ENCODE measurements around the gene SNED1.

The SNED1 gene

GRCh38 chr2:241043581-241043980 lies 45.2 kb downstream of the SNED1 start:
- Histone ChIP-seq H3K4me1 (ENCODE audit: control insufficient read depth, low read length) (peaks cover 60% of the 10 kb centered on the region), H3K9me2 (replicated peaks; ENCODE audit: control insufficient read depth, low read length) (no peaks in the 10 kb centered on the region), H3K9me3 (ENCODE audit: control insufficient read depth, insufficient read depth, low read length) (peaks cover 15% of the 10 kb centered on the region; the same call in 1 of the 2 replicates), H3F3A (ENCODE audit: control insufficient read depth, insufficient read depth) (peaks cover 29% of the 10 kb centered on the region), H3K27ac (ENCODE audit: low read depth, low read length) (peak overlapping the region; percentile 95; the same call in 1 of the 2 replicates), H3K36me3 (ENCODE audit: control insufficient read depth, low read length) (peaks cover 78% of the 10 kb centered on the region), H3K4me3 (ENCODE audit: low read length) (peak overlapping the region; percentile 95), H3K4me2 (ENCODE audit: low read length) (peak overlapping the region; percentile 95), H4K20me1 (ENCODE audit: control insufficient read depth, insufficient read depth, low read depth, low read length) (no peaks in the 10 kb centered on the region), H3K27me3 (ENCODE audit: control insufficient read depth, low read length) (no peaks in the 10 kb centered on the region), H3K79me2 (ENCODE audit: control insufficient read depth, low read length) (peaks cover 45% of the 10 kb centered on the region)
- no peak for TF ChIP-seq EZH2phosphoT487 (IDR thresholded peaks at IDR 0.05; ENCODE audit: borderline replicate concordance, low read length)
- no peak for TF ChIP-seq CTCF (IDR thresholded peaks at IDR 0.05; ENCODE audit: low read depth, low read length, poor library complexity, severe bottlenecking)

GRCh38 chr2:241047253-241048010 lies 49.0 kb downstream of the SNED1 start:
- no peak for TF ChIP-seq EZH2phosphoT487 (IDR thresholded peaks at IDR 0.05; ENCODE audit: borderline replicate concordance, low read length)
- no peak for TF ChIP-seq CTCF (IDR thresholded peaks at IDR 0.05; ENCODE audit: low read depth, low read length, poor library complexity, severe bottlenecking)

GRCh38 chr2:241048149-241048948 lies 49.9 kb downstream of the SNED1 start:
- Histone ChIP-seq H3K4me1 (ENCODE audit: control insufficient read depth, low read length) (peaks cover 13% of the 10 kb centered on the region), H3K27me3 (ENCODE audit: control insufficient read depth, low read length) (no peaks in the 10 kb centered on the region), H3K36me3 (ENCODE audit: control insufficient read depth, low read length) (peaks cover 87% of the 10 kb centered on the region), H4K20me1 (ENCODE audit: control insufficient read depth, insufficient read depth, low read depth, low read length) (no peaks in the 10 kb centered on the region), H3F3A (ENCODE audit: control insufficient read depth, insufficient read depth) (peaks cover 3% of the 10 kb centered on the region; the same call in 1 of the 2 replicates), H3K9me3 (ENCODE audit: control insufficient read depth, insufficient read depth, low read length) (peaks cover 9% of the 10 kb centered on the region; the same call in 1 of the 2 replicates), H3K4me2 (ENCODE audit: low read length) (no peak overlapping the region), H3K79me2 (ENCODE audit: control insufficient read depth, low read length) (peaks cover 11% of the 10 kb centered on the region), H3K4me3 (ENCODE audit: low read length) (no peak overlapping the region), H3K27ac (ENCODE audit: low read depth, low read length) (no peak overlapping the region), H3K9me2 (replicated peaks; ENCODE audit: control insufficient read depth, low read length) (no peaks in the 10 kb centered on the region)
- no peak for TF ChIP-seq EZH2phosphoT487 (IDR thresholded peaks at IDR 0.05; ENCODE audit: borderline replicate concordance, low read length)
- no peak for TF ChIP-seq CTCF (IDR thresholded peaks at IDR 0.05; ENCODE audit: low read depth, low read length, poor library complexity, severe bottlenecking)

More at GRCh38 chr2:241047253-241048010, 49.0 kb downstream of the SNED1 start:
- H3K4me2 ChIP-seq (ENCODE audit: low read length) = no peak overlapping the region
- peaks cover 22% of the 10 kb centered on the region for H3K4me1 ChIP-seq (ENCODE audit: control insufficient read depth, low read length)
- H4K20me1 ChIP-seq (ENCODE audit: control insufficient read depth, insufficient read depth, low read depth, low read length) = no peaks in the 10 kb centered on the region
- peaks cover 7% of the 10 kb centered on the region; the same call in 1 of the 2 replicates for H3F3A ChIP-seq (ENCODE audit: control insufficient read depth, insufficient read depth)
- peaks cover 15% of the 10 kb centered on the region; the same call in 1 of the 2 replicates for H3K9me3 ChIP-seq (ENCODE audit: control insufficient read depth, insufficient read depth, low read length)
- H3K36me3 ChIP-seq (ENCODE audit: control insufficient read depth, low read length) = peaks cover 89% of the 10 kb centered on the region
- H3K4me3 ChIP-seq (ENCODE audit: low read length) = no peak overlapping the region
- peaks cover 20% of the 10 kb centered on the region for H3K79me2 ChIP-seq (ENCODE audit: control insufficient read depth, low read length)
- H3K9me2 ChIP-seq (replicated peaks; ENCODE audit: control insufficient read depth, low read length) = no peaks in the 10 kb centered on the region
- H3K27me3 ChIP-seq (ENCODE audit: control insufficient read depth, low read length) = no peaks in the 10 kb centered on the region
- H3K27ac ChIP-seq (ENCODE audit: low read depth, low read length) = no peak overlapping the region

All from DOHH2 (cell line).